Stomach (tissue), 4 donors: ENCODE measurements around the gene LILRB5.

ENCODE experiments used
- CTCF ChIP-seq, 7 experiments: fragments of 450-650 bp in 4 of 7; fragments of 200-600 bp in 3 of 7; sonication (generic) in 3 of 7; IDR thresholded peaks; one replicate each; pipeline ENCODE4 v1.5.1; 2016 to 2019; ENCODE audit warnings: antibody characterized with exemption in 7 of 7, control low read depth in 2 of 7, mild to moderate bottlenecking in 1 of 7
- POLR2A ChIP-seq, 4 donors: fragments of 450-650 bp; IDR thresholded peaks; one replicate each; pipeline ENCODE4 v1.6.1; 2016; ENCODE audit warnings: antibody characterized with exemption in 4 of 4, control low read depth in 2 of 4, mild to moderate bottlenecking in 1 of 4, moderate library complexity in 1 of 4
- POLR2AphosphoS5 ChIP-seq, 3 donors: sonication (generic); formaldehyde crosslinking; IDR thresholded peaks; one replicate each; pipeline ENCODE4 v1.6.1; 2016; ENCODE audit warnings: antibody characterized with exemption in 3 of 3

GRCh38 chr19:54275951-54276350 lies 18.9 kb upstream of the LILRB5 start:
- TF ChIP-seq CTCF (IDR thresholded peaks at IDR 0.05) (no peak), POLR2A (IDR thresholded peaks at IDR 0.05) (no peak), POLR2AphosphoS5 (IDR thresholded peaks at IDR 0.05) (no peak)
